HepG2 (cell line): Measurements from ENCODE around the gene RIPOR1. TPM values are rescaled to one million over a fixed set of nuclear protein-coding genes. Genes with fewer than 3 reads are reported as not detected.

ENCODE experiments used
- AKAP8 ChIP-seq: sonication (generic); formaldehyde crosslinking; IDR thresholded peaks from 2 replicates; pipeline ENCODE4 v1.5.1; 2020; ENCODE audit warnings: mild to moderate bottlenecking, missing genetic modification reagents
- ASH2L ChIP-seq: fragments of 300-600, 200-600 bp; sonication (generic); IDR thresholded peaks from 2 replicates; pipeline ENCODE4 v1.7.0; 2017; ENCODE audit warnings: low read depth, mild to moderate bottlenecking, moderate library complexity, mixed read lengths, low read length; ENCODE audit not compliant: insufficient read length
- ATRX ChIP-seq: sonication (generic); formaldehyde crosslinking; IDR thresholded peaks from 2 replicates; pipeline ENCODE4 v1.4.0; 2020; ENCODE audit warnings: missing genetic modification reagents, borderline replicate concordance
- CCAR2 ChIP-seq: fragments of 200-400 bp; formaldehyde crosslinking; optimal IDR thresholded peaks from 2 replicates; pipeline ENCODE3; 2018; ENCODE audit warnings: low read depth, mild to moderate bottlenecking, low read length, moderate library complexity
- DNMT3B ChIP-seq: conservative IDR thresholded peaks from 2 replicates; pipeline ENCODE4 v1.6.1; 2016; ENCODE audit warnings: missing biosample characterization, control low read depth
- FOXA3 ChIP-seq: IDR thresholded peaks from 2 replicates; pipeline ENCODE4 v1.6.1; 2016; ENCODE audit warnings: missing genetic modification reagents, missing compliant biosample characterization
- FOXK1 ChIP-seq: sonication (generic); formaldehyde crosslinking; IDR thresholded peaks from 2 replicates; pipeline ENCODE4 v1.4.0; 2020; ENCODE audit warnings: low read depth, missing genetic modification reagents, borderline replicate concordance
- HCFC1 ChIP-seq: fragments of 150-350 bp; IDR thresholded peaks from 2 replicates; pipeline ENCODE4 v1.6.1; 2014; ENCODE audit warnings: low read depth, low read length
- HMG20B ChIP-seq: conservative IDR thresholded peaks from 2 replicates; pipeline ENCODE4 v1.6.1; 2016; ENCODE audit warnings: missing genetic modification reagents, missing compliant biosample characterization
- HNRNPL ChIP-seq: fragments of 200-400 bp; formaldehyde crosslinking; IDR thresholded peaks from 2 replicates; pipeline ENCODE4 v1.6.1; 2017; ENCODE audit warnings: mild to moderate bottlenecking, low read depth, low read length
- JDP2 ChIP-seq: sonication (generic); formaldehyde crosslinking; IDR thresholded peaks from 2 replicates; pipeline ENCODE4 v1.8.1; 2022; ENCODE audit warnings: missing genetic modification reagents, borderline replicate concordance
- KLF9 ChIP-seq: IDR thresholded peaks from 2 replicates; pipeline ENCODE4 v1.6.1; 2016; ENCODE audit warnings: low read depth
- MEF2D ChIP-seq: sonication (generic); formaldehyde crosslinking; IDR thresholded peaks from 2 replicates; pipeline ENCODE4 v1.5.1; 2020; ENCODE audit warnings: mild to moderate bottlenecking, missing genetic modification reagents
- NFRKB ChIP-seq: fragments of 450-650 bp; IDR thresholded peaks from 2 replicates; pipeline ENCODE4 v1.6.1; 2017
- NR1H2 ChIP-seq: sonication (generic); formaldehyde crosslinking; IDR thresholded peaks from 2 replicates; pipeline ENCODE4 v1.8.1; 2022; ENCODE audit warnings: low read depth, missing genetic modification reagents, borderline replicate concordance
- NR2F2 ChIP-seq: IDR thresholded peaks from 2 replicates; pipeline ENCODE4 v1.6.1; 2012; ENCODE audit warnings: low read depth, inconsistent platforms, borderline replicate concordance
- SMARCE1 ChIP-seq: fragments of 450-650 bp; IDR thresholded peaks from 2 replicates; pipeline ENCODE4 v1.6.1; 2017; ENCODE audit warnings: borderline replicate concordance
- SRY ChIP-seq: sonication (generic); formaldehyde crosslinking; IDR thresholded peaks from 2 replicates; pipeline ENCODE4 v1.8.0; 2022; ENCODE audit warnings: mild to moderate bottlenecking, missing genetic modification reagents
- STAG1 ChIP-seq: sonication (generic); formaldehyde crosslinking; IDR thresholded peaks from 2 replicates; pipeline ENCODE4 v1.4.0; 2020; ENCODE audit warnings: missing genetic modification reagents
- YEATS4 ChIP-seq: sonication (generic); formaldehyde crosslinking; IDR thresholded peaks from 2 replicates; pipeline ENCODE4 v1.4.0; 2020; ENCODE audit warnings: missing genetic modification reagents, borderline replicate concordance
- ZNF251 ChIP-seq: sonication (generic); formaldehyde crosslinking; IDR thresholded peaks from 2 replicates; pipeline ENCODE4 v1.9.0; 2021; ENCODE audit warnings: mild to moderate bottlenecking, missing genetic modification reagents
- ZNF557 ChIP-seq: sonication (generic); formaldehyde crosslinking; IDR thresholded peaks from 2 replicates; pipeline ENCODE4 v1.4.0; 2020; ENCODE audit warnings: missing genetic modification reagents
- ZNF766 ChIP-seq: sonication (generic); formaldehyde crosslinking; IDR thresholded peaks from 2 replicates; pipeline ENCODE4 v1.5.0; 2020; ENCODE audit warnings: missing genetic modification reagents, borderline replicate concordance
- ZSCAN30 ChIP-seq: sonication (generic); formaldehyde crosslinking; IDR thresholded peaks from 2 replicates; pipeline ENCODE4 v1.5.0; 2020; ENCODE audit warnings: mild to moderate bottlenecking, missing genetic modification reagents
- polyA plus RNA-seq, 8 experiments: library from polyadenylated mRNA; depleted of rRNA in 3 of 8; stranded (reverse) in 7 of 8; unstranded in 1 of 8; fragments of >200 nt; fragmentation: Illumina TruSeq in 4 of 8; extraction: Trizol in 4 of 8; gene quantifications; 2 replicates each; pipeline versions ENCODE4 v1.2.1 to v1.2.3, GENCODE V29; 2011 to 2016; ENCODE audit warnings: low read depth in 4 of 8, missing spikeins in 1 of 8, mixed read lengths in 1 of 8; ENCODE audit not compliant: insufficient read depth in 1 of 8
- total RNA-seq, 5 experiments: library from RNA; depleted of rRNA; stranded (reverse); fragments of >200 nt; fragmentation: Illumina TruSeq; extraction: Trizol; gene quantifications; 2 replicates each; pipeline ENCODE4 v1.2.3, GENCODE V29; 2016; ENCODE audit warnings: low read depth in 1 of 5
- TF ChIP-seq, protein P1 (sequence below): sonication (generic); formaldehyde crosslinking; IDR thresholded peaks from 2 replicates; pipeline ENCODE4 v1.8.0; 2022; ENCODE audit warnings: mild to moderate bottlenecking, missing genetic modification reagents, borderline replicate concordance
- TF ChIP-seq, protein P2 (sequence below): IDR thresholded peaks from 2 replicates; pipeline ENCODE4 v1.6.1; 2016; ENCODE audit warnings: missing biosample characterization, missing genetic modification reagents, low read depth
- TF ChIP-seq, protein P3 (sequence below): sonication (generic); formaldehyde crosslinking; IDR thresholded peaks from 2 replicates; pipeline ENCODE4 v1.8.1; 2023; ENCODE audit warnings: mild to moderate bottlenecking, missing genetic modification reagents, borderline replicate concordance
- TF ChIP-seq, protein P4 (sequence below): fragments of 450-650 bp; IDR thresholded peaks from 2 replicates; pipeline ENCODE4 v1.6.1; 2016

Gene RIPOR1
- total and polyA plus RNA-seq, 2 of the 13 experiments (the other 11 are each of a cell fraction or from before 2014, with no cell fraction given) = 4.6 to 8.1 TPM

DNA sequence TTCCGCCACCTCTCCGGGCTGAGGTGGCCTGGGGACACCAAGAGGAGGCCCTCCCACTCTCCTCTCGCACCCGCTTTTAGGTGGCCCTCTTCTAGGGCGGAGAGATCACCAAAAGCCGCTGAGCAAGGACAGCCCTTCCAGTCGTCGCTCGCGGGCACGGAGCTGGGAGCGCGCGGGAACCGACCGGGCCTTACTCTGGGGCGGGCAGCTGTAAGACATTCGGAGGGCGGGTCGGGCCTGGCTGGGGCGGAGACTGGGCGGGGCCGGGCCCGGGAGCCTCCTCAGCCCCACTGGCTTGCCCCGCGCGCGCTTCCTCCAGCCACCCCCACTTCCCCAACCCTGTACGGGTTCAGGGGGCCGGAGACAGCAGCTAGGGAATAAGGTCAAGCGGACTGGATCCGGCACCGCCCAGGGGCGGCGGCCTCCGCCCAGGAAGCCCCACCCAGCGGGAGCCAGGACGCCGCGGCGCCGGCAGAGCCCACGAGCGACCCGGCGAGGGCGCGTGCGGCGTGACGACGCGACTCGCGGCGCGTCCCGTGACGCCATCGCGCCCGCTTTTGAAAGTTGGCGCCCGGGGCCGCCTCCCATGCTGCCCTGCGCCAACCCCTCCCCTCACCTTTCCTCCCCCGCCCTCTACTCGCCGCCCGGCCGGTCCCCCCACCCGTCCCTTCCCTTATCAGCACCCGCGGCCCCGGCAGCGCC is 33.3 kb downstream of the RIPOR1 start (continued):
- TF ChIP-seq CCAR2 (no peak), ZNF557 (CRISPR knock-in tag) (no peak; the same call in 1 of the 2 replicates), DNMT3B (CRISPR knock-in tag) (no peak; the same call in 1 of the 2 replicates), STAG1 (no peak), KLF9 (CRISPR knock-in tag) (0 out of 2 replicates have a peak, but pooled peaks have one; percentile 43), YEATS4 (CRISPR knock-in tag) (peak; percentile 92), NR1H2 (CRISPR knock-in tag) (no peak), MEF2D (CRISPR knock-in tag) (peak; percentile 77; the same call in 1 of the 2 replicates), NFRKB (no peak), SRY (CRISPR knock-in tag) (peak; percentile 97), HNRNPL (no peak), ASH2L (peak; percentile 27), JDP2 (CRISPR knock-in tag) (no peak), AKAP8 (CRISPR knock-in tag) (0 out of 2 replicates have a peak, but pooled peaks have one; percentile 33), SMARCE1 (no peak), ZNF766 (peak; percentile 68; the same call in 1 of the 2 replicates), FOXA3 (peak; percentile 40), HCFC1 (peak; percentile 64; the same call in 1 of the 2 replicates), ZSCAN30 (CRISPR knock-in tag) (no peak), FOXK1 (0 out of 2 replicates have a peak, but pooled peaks have one; percentile 45), HMG20B (CRISPR knock-in tag) (0 out of 2 replicates have a peak, but pooled peaks have one; percentile 31), NR2F2 (0 out of 2 replicates have a peak, but pooled peaks have one; percentile 0), ATRX (no peak), ZNF251 (CRISPR knock-in tag) (no peak)
- TF ChIP-seq, protein P1, sequence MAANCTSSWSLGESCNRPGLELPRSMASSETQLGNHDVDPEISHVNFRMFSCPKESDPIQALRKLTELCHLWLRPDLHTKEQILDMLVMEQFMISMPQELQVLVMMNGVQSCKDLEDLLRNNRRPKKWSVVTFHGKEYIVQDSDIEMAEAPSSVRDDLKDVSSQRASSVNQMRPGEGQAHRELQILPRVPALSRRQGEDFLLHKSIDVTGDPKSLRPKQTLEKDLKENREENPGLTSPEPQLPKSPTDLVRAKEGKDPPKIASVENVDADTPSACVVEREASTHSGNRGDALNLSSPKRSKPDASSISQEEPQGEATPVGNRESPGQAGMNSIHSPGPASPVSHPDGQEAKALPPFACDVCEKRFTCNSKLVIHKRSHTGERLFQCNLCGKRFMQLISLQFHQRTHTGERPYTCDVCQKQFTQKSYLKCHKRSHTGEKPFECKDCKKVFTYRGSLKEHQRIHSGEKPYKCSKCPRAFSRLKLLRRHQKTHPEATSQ (CRISPR knock-in tag) = 0 out of 2 replicates have a peak, but pooled peaks have one; percentile 50
- TF ChIP-seq, protein P2, sequence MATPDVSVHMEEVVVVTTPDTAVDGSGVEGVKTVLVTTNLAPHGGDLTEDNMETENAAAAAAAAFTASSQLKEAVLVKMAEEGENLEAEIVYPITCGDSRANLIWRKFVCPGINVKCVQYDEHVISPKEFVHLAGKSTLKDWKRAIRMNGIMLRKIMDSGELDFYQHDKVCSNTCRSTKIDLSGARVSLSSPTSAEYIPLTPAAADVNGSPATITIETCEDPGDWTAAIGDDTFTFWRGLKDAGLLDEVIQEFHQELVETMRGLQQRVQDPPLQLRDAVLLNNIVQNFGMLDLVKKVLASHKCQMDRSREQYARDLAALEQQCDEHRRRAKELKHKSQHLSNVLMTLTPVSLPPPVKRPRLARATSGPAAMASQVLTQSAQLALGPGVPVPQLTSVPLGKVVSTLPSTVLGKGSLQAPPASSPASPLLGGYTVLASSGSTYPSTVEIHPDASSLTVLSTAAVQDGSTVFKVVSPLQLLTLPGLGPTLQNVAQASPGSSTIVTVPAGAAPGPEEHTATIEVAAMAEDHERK (CRISPR knock-in tag) = peak; percentile 87
- TF ChIP-seq, protein P3, sequence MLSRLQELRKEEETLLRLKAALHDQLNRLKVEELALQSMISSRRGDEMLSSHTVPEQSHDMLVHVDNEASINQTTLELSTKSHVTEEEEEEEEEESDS (CRISPR knock-in tag) = peak; percentile 90; the same call in 1 of the 2 replicates
- TF ChIP-seq, protein P4, sequence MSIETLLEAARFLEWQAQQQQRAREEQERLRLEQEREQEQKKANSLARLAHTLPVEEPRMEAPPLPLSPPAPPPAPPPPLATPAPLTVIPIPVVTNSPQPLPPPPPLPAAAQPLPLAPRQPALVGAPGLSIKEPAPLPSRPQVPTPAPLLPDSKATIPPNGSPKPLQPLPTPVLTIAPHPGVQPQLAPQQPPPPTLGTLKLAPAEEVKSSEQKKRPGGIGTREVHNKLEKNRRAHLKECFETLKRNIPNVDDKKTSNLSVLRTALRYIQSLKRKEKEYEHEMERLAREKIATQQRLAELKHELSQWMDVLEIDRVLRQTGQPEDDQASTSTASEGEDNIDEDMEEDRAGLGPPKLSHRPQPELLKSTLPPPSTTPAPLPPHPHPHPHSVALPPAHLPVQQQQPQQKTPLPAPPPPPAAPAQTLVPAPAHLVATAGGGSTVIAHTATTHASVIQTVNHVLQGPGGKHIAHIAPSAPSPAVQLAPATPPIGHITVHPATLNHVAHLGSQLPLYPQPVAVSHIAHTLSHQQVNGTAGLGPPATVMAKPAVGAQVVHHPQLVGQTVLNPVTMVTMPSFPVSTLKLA = no peak
